AG04449 (cell line): ENCODE data around the gene ASPG.

Experiments used
- CTCF ChIA-PET: fragments of 350-600 bp; formaldehyde crosslinking; extraction: SDS; loops from one replicate; lab custom pipeline; 2021; ENCODE audit warnings: antibody characterized with exemption; lab: Yijun Ruan, JAX
- POLR2A ChIA-PET: fragments of 400-600, 350-600 bp; formaldehyde crosslinking; extraction: SDS; loops from one replicate; lab custom pipeline; 2020; ENCODE audit warnings: antibody characterized with exemption, inconsistent platforms; lab: Yijun Ruan, JAX
- DNase-seq: peaks from one replicate; pipeline ENCODE4 v3.0.0-alpha.2; 2010; ENCODE audit warnings: low read depth, low spot score
- H3K4me3 ChIP-seq: 2 replicates; pipeline ENCODE4 v1.5.1; 2011; ENCODE audit warnings: low read depth, mild to moderate bottlenecking, control low read depth, low read length
- CTCF ChIP-seq: IDR thresholded peaks from one replicate; pipeline ENCODE4 v1.5.1; 2011; ENCODE audit warnings: mild to moderate bottlenecking, moderate library complexity, low read length, control low read depth, inconsistent platforms; ENCODE audit not compliant: insufficient read depth; ENCODE audit errors: missing control alignments

Gene ASPG

GRCh38 chr14:104041430-104042104 is 43.9 kb upstream of the ASPG start:
- DNase-seq: no peak
- CTCF ChIA-PET: no interaction called here
- POLR2A ChIA-PET: no interaction called here
- no peak overlapping the region for H3K4me3 ChIP-seq
- no peak for TF ChIP-seq CTCF

GRCh38 chr14:104044016-104044415 is 41.5 kb upstream of the ASPG start:
- POLR2A ChIA-PET: no interaction called here
- H3K4me3 ChIP-seq: no peak overlapping the region
- no peak for DNase-seq

GRCh38 chr14:104047761-104048160 is 37.7 kb upstream of the ASPG start:
- DNase-seq: no peak
- POLR2A ChIA-PET: no interaction called here
- no peak for TF ChIP-seq CTCF
- H3K4me3 ChIP-seq: no peak overlapping the region
- CTCF ChIA-PET: interaction anchor here (1.2 kb wide), 1 partner anchor 30 kb away, joined by 5 read pairs; no protein-coding TSS in a partner anchor

More at GRCh38 chr14:104044016-104044415, 41.5 kb upstream of the ASPG start:
- no peak for TF ChIP-seq CTCF
- CTCF ChIA-PET: no interaction called here

- no peak for TF ChIP-seq CTCF
- no peak for DNase-seq
- H3K4me3 ChIP-seq: no peak overlapping the region
- ChIA-PET POLR2A (no interaction called here), CTCF (interaction anchor here (0.9 kb wide), 1 partner anchor 29 kb away, joined by 3 read pairs; no protein-coding TSS in a partner anchor)
These were observed 36.6 kb upstream of the ASPG start for GRCh38 chr14:104048758-104049507.

- H3K4me3 ChIP-seq: no peak overlapping the region
- no peak for DNase-seq
- no peak for TF ChIP-seq CTCF
- ChIA-PET POLR2A (no interaction called here), CTCF (interaction anchor here (0.9 kb wide), 1 partner anchor 28 kb away, joined by 3 read pairs; no protein-coding TSS in a partner anchor)
These were observed 35.8 kb upstream of the ASPG start for GRCh38 chr14:104049576-104050240.
